ENCODE results near the gene ANKFY1.

GRCh38 chr17:4187076-4187475, 76.7 kb downstream of the ANKFY1 start:
- no peak for TF ChIP-seq CTCF (IDR thresholded peaks at IDR 0.05)
- TF ChIP-seq POLR2AphosphoS5 (IDR thresholded peaks at IDR 0.05): peak in 2 of 3 donors; percentile 63 to 83
